ENCODE results near the gene RESF1.
"Not testable (repeated sequence)": the region's sequence is repeated elsewhere in the genome, so short reads cannot be mapped to it uniquely, and the experiment has no call there.

RESF1 gene

GRCh38 chr12:31959161-31959700, at the start of gene RESF1:
TSS of gene RESF1 (plus strand) at chr12:31959415. CDS start at chr12:31980956, 21,541 bp downstream.
- DNase-seq (ENCODE audit: low read depth in 2 of 2): peak; percentile 73 to 77

GRCh38 chr12:31914927-31915326, 44.3 kb upstream of the RESF1 start:
- no peak for DNase-seq (ENCODE audit: low read depth in 2 of 2)

- no peak for DNase-seq (ENCODE audit: low read depth in 2 of 2)
Observed at GRCh38 chr12:31915446-31915845, 43.8 kb upstream of the RESF1 start.

- DNase-seq (ENCODE audit: low read depth in 2 of 2): no peak
Observed at GRCh38 chr12:31922341-31923062, 36.7 kb upstream of the RESF1 start.

- no peak for DNase-seq (ENCODE audit: low read depth in 2 of 2)
Observed at GRCh38 chr12:31923063-31923412, 36.2 kb upstream of the RESF1 start.

- DNase-seq (ENCODE audit: low read depth in 2 of 2): peak in 1 of 2 experiments; percentile 7
Observed at GRCh38 chr12:31928246-31929026, 30.8 kb upstream of the RESF1 start.

- peak; percentile 10 to 18 for DNase-seq (ENCODE audit: low read depth in 2 of 2)
Observed at GRCh38 chr12:31929027-31929526, 30.1 kb upstream of the RESF1 start.

GRCh38 chr12:31931796-31932715, 27.2 kb upstream of the RESF1 start:
- DNase-seq (ENCODE audit: low read depth in 2 of 2): no peak

GRCh38 chr12:31944299-31944698, 14.9 kb upstream of the RESF1 start:
- no peak for DNase-seq (ENCODE audit: low read depth in 2 of 2)

- no peak for DNase-seq (ENCODE audit: low read depth in 2 of 2)
Observed at GRCh38 chr12:31947971-31948370, 11.2 kb upstream of the RESF1 start.

- DNase-seq (ENCODE audit: low read depth in 2 of 2): not testable (repeated sequence)
Observed at GRCh38 chr12:31948697-31949359, 10.4 kb upstream of the RESF1 start.

GRCh38 chr12:31950088-31950487, 9.1 kb upstream of the RESF1 start:
- no peak for DNase-seq (ENCODE audit: low read depth in 2 of 2)

GRCh38 chr12:31950492-31950891, 8.7 kb upstream of the RESF1 start:
- no peak for DNase-seq (ENCODE audit: low read depth in 2 of 2)

- DNase-seq (ENCODE audit: low read depth in 2 of 2): no peak
Observed at GRCh38 chr12:31951008-31951407, 8.2 kb upstream of the RESF1 start.

GRCh38 chr12:31951939-31952338, 7.3 kb upstream of the RESF1 start:
- DNase-seq (ENCODE audit: low read depth in 2 of 2): no peak

- no peak for DNase-seq (ENCODE audit: low read depth in 2 of 2)
Observed at GRCh38 chr12:31952418-31952817, 6.8 kb upstream of the RESF1 start.

- DNase-seq (ENCODE audit: low read depth in 2 of 2): no peak
Observed at GRCh38 chr12:31954925-31955858, 4.0 kb upstream of the RESF1 start.

GRCh38 chr12:31958569-31959160, 550 bp upstream of the RESF1 start:
- no peak for DNase-seq (ENCODE audit: low read depth in 2 of 2)

- DNase-seq (ENCODE audit: low read depth in 2 of 2): peak; percentile 50 to 52
Observed at GRCh38 chr12:31959701-31960391, 631 bp downstream of the RESF1 start.

Measured in stimulated activated CD4-positive, alpha-beta T cell treated with anti-CD3 and anti-CD28 coated beads, Interleukin-12 subunit alpha, Interleukin-12 subunit beta, amount 100 ng/mL, for 24 hours (primary cell).